Karpas-422 (cell line): ENCODE measurements around the gene ATPAF1. TPM values are rescaled to one million over a fixed set of nuclear protein-coding genes. Genes with fewer than 3 reads are reported as not detected.

Source experiments
- DNase-seq: peaks from one replicate; pipeline ENCODE4 v3.0.0-alpha.2; 2015
- H2AFZ ChIP-seq: fragments of 200-600 bp; sonication (generic); 2 replicates; pipeline ENCODE4 v1.6.1; 2014; ENCODE audit warnings: antibody characterized with exemption, low read length, mixed read lengths
- H3K27ac ChIP-seq: fragments of 200-600 bp; sonication (generic); 2 replicates; pipeline ENCODE4 v1.5.1; 2014; ENCODE audit warnings: mild to moderate bottlenecking, low read length, moderate library complexity
- H3K27me3 ChIP-seq: fragments of 200-600 bp; sonication (generic); 2 replicates; pipeline ENCODE4 v1.6.1; 2014; ENCODE audit warnings: low read length, mixed read lengths
- H3K36me3 ChIP-seq: fragments of 200-600 bp; sonication (generic); 2 replicates; pipeline ENCODE4 v1.6.1; 2014; ENCODE audit warnings: low read length, mixed read lengths; ENCODE audit not compliant: insufficient read depth
- H3K4me1 ChIP-seq: fragments of 200-600 bp; sonication (generic); 2 replicates; pipeline ENCODE4 v1.6.1; 2014; ENCODE audit warnings: mild to moderate bottlenecking, low read length, mixed read lengths
- H3K4me2 ChIP-seq: fragments of 200-600 bp; sonication (generic); 2 replicates; pipeline ENCODE4 v1.6.1; 2014; ENCODE audit warnings: low read length, low read depth, mild to moderate bottlenecking; ENCODE audit not compliant: poor library complexity, severe bottlenecking
- H3K4me3 ChIP-seq: fragments of 200-600 bp; sonication (generic); 2 replicates; pipeline ENCODE4 v1.5.1; 2014; ENCODE audit warnings: mild to moderate bottlenecking, antibody characterized with exemption, low read length, mixed read lengths
- H3K79me2 ChIP-seq: fragments of 200-600 bp; sonication (generic); 2 replicates; pipeline ENCODE4 v1.6.1; 2014; ENCODE audit warnings: mild to moderate bottlenecking, low read length, mixed read lengths
- H3K9ac ChIP-seq: fragments of 200-600 bp; sonication (generic); 2 replicates; pipeline ENCODE4 v1.6.0; 2014; ENCODE audit warnings: low read length
- H3K9me2 ChIP-seq: fragments of 200-600 bp; sonication (generic), shearing (Covaris generic); replicated peaks from 2 replicates; pipeline ENCODE4 v1.6.0; 2014; ENCODE audit warnings: mild to moderate bottlenecking, low read length, moderate library complexity; ENCODE audit not compliant: insufficient read depth
- H3K9me3 ChIP-seq: fragments of 300-700, 200-600 bp; sonication (generic); 2 replicates; pipeline ENCODE4 v1.6.1; 2014; ENCODE audit warnings: low read length, mixed read lengths
- H4K20me1 ChIP-seq: fragments of 200-600 bp; sonication (generic); 2 replicates; pipeline ENCODE4 v1.6.1; 2014; ENCODE audit warnings: mild to moderate bottlenecking, antibody characterized with exemption, low read length, low read depth; ENCODE audit not compliant: insufficient read depth
- total RNA-seq: library from RNA; depleted of rRNA; stranded (reverse); fragments of >200 nt; shearing (Covaris generic); gene quantifications from 2 replicates; pipeline ENCODE4 v1.2.3, GENCODE V29; 2014; ENCODE audit warnings: low replicate concordance

ATPAF1 gene
- total RNA-seq, 1 experiment from 2014 or later = 81.2 TPM

DNA sequence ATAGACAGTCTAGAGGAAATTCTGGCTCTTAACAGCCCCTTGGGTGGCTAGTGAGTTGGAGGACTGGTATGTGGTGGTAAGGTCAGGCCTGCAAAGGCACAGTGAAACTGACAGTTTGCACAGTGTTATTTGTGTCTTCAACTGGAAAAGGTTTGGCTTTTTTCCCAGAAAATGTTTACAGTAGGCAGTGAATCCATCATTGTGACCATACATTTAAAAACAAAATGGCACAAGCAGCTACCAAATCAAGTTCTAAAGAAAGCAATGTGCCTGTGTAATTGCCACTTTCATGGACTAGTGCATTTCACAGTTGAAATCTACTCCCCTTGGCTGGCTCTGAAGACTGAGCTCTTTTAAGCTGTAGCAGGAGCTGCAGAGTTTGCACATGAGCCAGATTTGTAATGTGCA, 24.8 kb downstream of the ATPAF1 start:
- Histone ChIP-seq H3K4me1 (no peaks in the 10 kb centered on the region), H3K27ac (no peak overlapping the region), H3K27me3 (no peaks in the 10 kb centered on the region), H3K9me2 (no peaks in the 10 kb centered on the region), H3K36me3 (peaks cover 5% of the 10 kb centered on the region; the same call in 1 of the 2 replicates), H3K4me3 (no peak overlapping the region), H3K4me2 (no peak overlapping the region), H4K20me1 (no peaks in the 10 kb centered on the region), H3K79me2 (no peaks in the 10 kb centered on the region), H3K9me3 (no peaks in the 10 kb centered on the region), H2AFZ (no peak overlapping the region), H3K9ac (no peak overlapping the region)
- DNase-seq = no peak

DNA sequence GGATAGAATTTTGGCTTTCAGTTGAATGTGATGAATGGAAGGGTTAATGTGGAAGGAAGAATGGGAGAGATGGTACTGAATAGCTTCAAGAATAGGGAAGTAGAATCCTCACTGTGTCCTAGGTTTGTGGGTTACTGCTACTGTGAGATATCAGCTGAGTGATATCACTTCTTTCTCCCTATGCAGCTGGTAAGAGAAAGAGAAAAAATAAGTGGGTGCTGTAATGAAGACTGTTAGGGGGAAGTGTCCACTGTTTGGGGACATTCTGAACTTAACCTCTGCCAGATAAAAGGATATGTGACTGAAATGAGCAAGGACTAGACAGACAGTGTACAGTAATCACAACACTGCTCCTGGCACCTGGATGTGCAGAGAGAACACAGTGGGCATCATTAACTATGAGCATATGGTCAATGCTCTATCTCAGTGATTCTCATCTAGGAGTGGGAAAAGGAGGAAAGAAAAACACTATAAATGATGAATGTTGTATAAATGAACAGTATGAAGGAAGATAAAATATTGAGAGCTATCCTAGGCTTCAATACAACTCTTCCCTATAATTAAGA, 26.0 kb downstream of the ATPAF1 start:
- H3K27ac ChIP-seq = no peak overlapping the region
- H3K4me1 ChIP-seq = no peaks in the 10 kb centered on the region
- H3K9ac ChIP-seq = no peak overlapping the region
- no peak for DNase-seq
- H2AFZ ChIP-seq = no peak overlapping the region
- H3K4me3 ChIP-seq = no peak overlapping the region
- H3K4me2 ChIP-seq = no peak overlapping the region
- H3K27me3 ChIP-seq = no peaks in the 10 kb centered on the region
- H3K9me2 ChIP-seq = no peaks in the 10 kb centered on the region
- H3K79me2 ChIP-seq = no peaks in the 10 kb centered on the region
- H3K36me3 ChIP-seq = no peaks in the 10 kb centered on the region; the same call in 1 of the 2 replicates
- H4K20me1 ChIP-seq = no peaks in the 10 kb centered on the region
- H3K9me3 ChIP-seq = no peaks in the 10 kb centered on the region

DNA sequence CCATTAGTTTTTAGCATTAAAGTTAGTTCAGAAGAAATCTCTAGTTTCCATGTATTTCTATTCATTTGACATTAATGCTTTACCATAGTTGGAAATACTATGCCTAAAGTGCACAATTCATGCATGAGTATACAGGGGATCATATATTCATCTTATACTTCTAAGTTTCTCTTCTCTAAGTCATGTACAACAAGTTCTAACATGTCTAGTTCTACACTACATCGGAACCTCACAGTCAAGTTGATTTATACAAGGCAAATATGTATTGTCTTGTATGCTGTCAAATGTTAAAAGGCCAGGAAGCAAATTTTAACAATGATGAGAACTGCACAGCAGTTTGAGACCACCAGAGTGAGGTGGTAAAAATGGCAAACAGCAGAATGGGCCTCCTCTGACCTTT, 28.6 kb downstream of the ATPAF1 start:
- H3K27ac ChIP-seq = no peak overlapping the region
- H3K27me3 ChIP-seq = no peaks in the 10 kb centered on the region
- H4K20me1 ChIP-seq = no peaks in the 10 kb centered on the region
- H3K36me3 ChIP-seq = 0 out of 2 replicates have a peak, but pooled peaks cover 6% of the 10 kb centered on the region
- no peaks in the 10 kb centered on the region for H3K9me2 ChIP-seq
- no peak overlapping the region for H3K4me2 ChIP-seq
- no peak overlapping the region for H3K9ac ChIP-seq
- H3K4me1 ChIP-seq = no peaks in the 10 kb centered on the region
- H3K4me3 ChIP-seq = no peak overlapping the region
- H3K79me2 ChIP-seq = no peaks in the 10 kb centered on the region
- H3K9me3 ChIP-seq = no peaks in the 10 kb centered on the region
- DNase-seq = no peak
- H2AFZ ChIP-seq = no peak overlapping the region

DNA sequence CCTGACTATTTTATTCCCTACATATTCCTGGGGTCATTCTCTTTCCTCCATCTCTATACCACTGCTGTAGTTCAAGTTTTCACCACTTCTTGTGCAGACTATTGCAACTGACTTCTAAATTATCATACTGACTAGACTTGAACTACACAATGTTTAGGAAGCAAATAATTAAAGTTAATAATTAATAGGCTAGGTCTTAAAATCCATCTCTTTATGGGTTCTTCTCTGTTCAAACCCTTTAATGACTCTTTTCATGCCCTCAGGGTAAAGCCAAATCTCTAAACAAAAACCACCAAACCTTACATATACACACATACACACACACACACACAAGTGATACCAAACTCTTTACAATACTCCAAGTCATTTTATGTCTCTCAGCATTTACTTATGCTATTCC, 29.2 kb downstream of the ATPAF1 start:
- no peaks in the 10 kb centered on the region for H3K9me3 ChIP-seq
- H3K79me2 ChIP-seq = no peaks in the 10 kb centered on the region
- H3K36me3 ChIP-seq = 0 out of 2 replicates have a peak, but pooled peaks cover 6% of the 10 kb centered on the region
- H3K27ac ChIP-seq = no peak overlapping the region
- no peak overlapping the region for H3K4me2 ChIP-seq
- no peaks in the 10 kb centered on the region for H3K27me3 ChIP-seq
- H3K4me3 ChIP-seq = no peak overlapping the region
- no peaks in the 10 kb centered on the region for H3K9me2 ChIP-seq
- no peaks in the 10 kb centered on the region for H4K20me1 ChIP-seq
- no peak overlapping the region for H2AFZ ChIP-seq
- no peaks in the 10 kb centered on the region for H3K4me1 ChIP-seq
- no peak for DNase-seq
- H3K9ac ChIP-seq = no peak overlapping the region

DNA sequence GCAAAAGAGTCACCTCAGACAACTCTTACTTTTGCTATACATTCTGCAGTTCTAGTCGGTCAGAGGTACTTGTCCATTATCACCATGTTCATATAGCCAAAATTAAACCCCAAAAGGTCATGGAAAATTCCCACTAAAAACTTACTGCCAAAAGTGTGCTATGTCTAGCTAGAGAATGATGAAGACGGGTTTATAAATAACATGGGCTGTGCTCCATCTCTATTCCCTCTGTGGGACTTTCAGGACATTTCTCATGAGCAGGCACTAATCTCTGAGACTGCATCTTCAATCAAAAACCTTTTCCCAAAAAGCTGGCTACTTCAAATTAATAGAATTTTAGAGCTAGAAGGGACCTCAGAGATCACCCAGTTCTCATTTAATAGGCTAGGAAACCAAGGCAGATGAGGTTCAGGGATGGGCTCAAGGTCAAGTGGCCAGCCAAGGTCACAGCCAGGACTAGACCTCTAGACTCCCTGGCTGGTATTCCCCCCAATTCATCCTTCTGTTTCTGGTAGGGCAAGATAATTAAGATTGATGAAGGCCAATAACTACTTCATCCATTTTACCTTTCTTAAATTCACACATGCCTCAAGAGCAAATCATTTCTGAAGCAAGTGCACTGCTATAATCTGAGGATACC, 30.6 kb downstream of the ATPAF1 start:
- no peaks in the 10 kb centered on the region for H3K9me3 ChIP-seq
- H2AFZ ChIP-seq = no peak overlapping the region
- no peak overlapping the region for H3K4me2 ChIP-seq
- no peak overlapping the region for H3K27ac ChIP-seq
- 0 out of 2 replicates have a peak, but pooled peaks cover 6% of the 10 kb centered on the region for H3K36me3 ChIP-seq
- DNase-seq = no peak
- no peaks in the 10 kb centered on the region for H4K20me1 ChIP-seq
- H3K9ac ChIP-seq = no peak overlapping the region
- H3K79me2 ChIP-seq = no peaks in the 10 kb centered on the region
- H3K4me1 ChIP-seq = no peaks in the 10 kb centered on the region
- H3K27me3 ChIP-seq = no peaks in the 10 kb centered on the region
- no peaks in the 10 kb centered on the region for H3K9me2 ChIP-seq
- H3K4me3 ChIP-seq = no peak overlapping the region

DNA sequence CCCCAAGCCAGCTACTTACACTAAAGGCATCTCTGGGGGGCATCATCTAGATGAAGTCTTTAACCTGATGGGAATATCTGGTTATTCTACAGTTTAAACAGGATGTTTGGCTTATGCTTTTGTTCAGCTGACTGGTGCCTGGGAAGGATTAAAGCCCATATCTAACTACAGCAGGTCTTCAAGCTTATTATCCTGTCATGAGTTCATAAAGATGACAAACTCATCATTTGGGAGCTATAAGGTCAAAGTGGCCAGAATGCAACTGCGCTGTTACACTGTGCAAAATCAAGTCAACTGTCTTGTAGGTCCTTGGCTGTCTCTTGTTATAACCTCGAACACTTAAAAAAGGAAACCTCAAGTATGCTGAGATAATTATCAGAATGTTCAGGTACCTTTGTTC, 33.0 kb downstream of the ATPAF1 start:
- 0 out of 2 replicates have a peak, but pooled peaks cover 9% of the 10 kb centered on the region for H3K36me3 ChIP-seq
- H3K9me2 ChIP-seq = no peaks in the 10 kb centered on the region

DNA sequence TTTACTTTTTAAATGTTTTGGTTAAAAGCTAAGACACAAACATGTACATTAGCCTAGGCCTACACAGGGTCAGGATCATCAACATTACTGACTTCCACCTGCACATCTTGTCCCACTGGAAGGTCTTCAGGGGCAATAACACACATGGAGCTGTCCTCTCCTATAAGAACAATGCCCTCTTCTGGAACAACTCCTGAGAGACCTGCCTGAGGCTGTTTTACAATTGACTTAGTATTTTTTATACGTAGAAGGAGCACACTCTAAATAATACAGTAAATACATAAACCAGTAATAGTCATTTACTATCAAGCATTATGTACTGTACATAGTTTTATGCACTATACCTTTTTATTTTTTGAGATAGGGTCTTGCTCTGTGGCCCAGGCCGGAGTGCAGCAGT, 37.4 kb downstream of the ATPAF1 start:
- no peak overlapping the region for H3K4me2 ChIP-seq
- no peak overlapping the region for H3K27ac ChIP-seq
- 0 out of 2 replicates have a peak, but pooled peaks cover 9% of the 10 kb centered on the region for H3K36me3 ChIP-seq
- H3K9me2 ChIP-seq = no peaks in the 10 kb centered on the region
- no peaks in the 10 kb centered on the region for H3K79me2 ChIP-seq
- H4K20me1 ChIP-seq = no peaks in the 10 kb centered on the region
- no peak overlapping the region for H3K4me3 ChIP-seq
- H3K9me3 ChIP-seq = no peaks in the 10 kb centered on the region
- no peak for DNase-seq
- no peaks in the 10 kb centered on the region; the same call in 1 of the 2 replicates for H3K4me1 ChIP-seq
- H3K9ac ChIP-seq = no peak overlapping the region
- H3K27me3 ChIP-seq = no peaks in the 10 kb centered on the region
- no peak overlapping the region for H2AFZ ChIP-seq

More for the DNA sequence above, 33.0 kb downstream of the ATPAF1 start:
- H3K4me3 ChIP-seq = no peak overlapping the region
- H3K79me2 ChIP-seq = no peaks in the 10 kb centered on the region
- no peak overlapping the region for H3K4me2 ChIP-seq
- no peaks in the 10 kb centered on the region for H3K27me3 ChIP-seq
- H4K20me1 ChIP-seq = no peaks in the 10 kb centered on the region
- H3K4me1 ChIP-seq = no peaks in the 10 kb centered on the region
- no peak for DNase-seq
- H3K9ac ChIP-seq = no peak overlapping the region
- H3K27ac ChIP-seq = no peak overlapping the region
- H2AFZ ChIP-seq = no peak overlapping the region
- H3K9me3 ChIP-seq = no peaks in the 10 kb centered on the region

DNA sequence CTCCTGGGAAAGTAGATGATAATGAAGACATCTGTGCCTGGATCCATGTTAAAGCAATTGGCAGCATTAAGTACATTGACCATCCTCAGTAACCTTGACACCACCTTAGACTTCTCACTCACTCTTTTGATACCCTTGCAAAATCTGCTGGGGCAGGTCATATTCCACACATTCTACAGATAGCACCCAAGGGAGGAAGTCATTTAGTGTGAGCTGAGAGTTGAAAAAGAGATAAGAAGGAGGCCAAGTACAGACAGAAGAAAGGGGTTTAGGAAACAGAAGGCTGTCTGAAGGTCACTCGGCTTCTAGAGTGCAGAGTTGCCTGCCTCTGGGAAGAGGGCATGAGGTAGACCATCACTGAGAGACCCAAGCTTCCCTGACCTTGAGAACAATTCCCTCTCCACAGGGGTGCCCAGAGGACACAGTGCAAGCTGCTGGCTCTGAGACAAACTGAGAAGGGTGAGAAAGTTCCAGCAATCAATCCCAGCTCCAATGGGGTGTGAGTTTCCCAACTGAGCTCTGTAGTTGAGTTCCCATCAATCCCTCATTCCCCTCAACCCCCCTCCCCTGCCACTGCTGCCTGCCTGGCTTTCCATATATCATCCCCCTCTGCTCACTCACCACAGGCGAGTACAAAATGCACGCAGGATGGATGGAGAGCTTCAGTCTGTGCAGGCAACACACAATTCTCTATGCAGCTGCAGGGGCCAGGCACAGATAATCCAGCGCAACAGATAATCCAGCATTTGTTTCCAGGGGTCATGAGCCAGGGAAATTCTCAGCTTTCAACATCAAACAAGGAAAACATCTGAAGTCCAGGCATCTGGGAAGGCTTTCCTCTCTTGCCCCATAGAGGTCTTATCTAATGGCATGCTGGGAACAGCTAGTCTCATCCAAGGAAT, 44.2 kb downstream of the ATPAF1 start:
- Histone ChIP-seq H4K20me1 (no peaks in the 10 kb centered on the region), H3K9me2 (no peaks in the 10 kb centered on the region), H3K79me2 (no peaks in the 10 kb centered on the region), H3K4me2 (no peak overlapping the region), H2AFZ (no peak overlapping the region), H3K27me3 (no peaks in the 10 kb centered on the region), H3K4me1 (no peaks in the 10 kb centered on the region; the same call in 1 of the 2 replicates), H3K9ac (no peak overlapping the region), H3K36me3 (no peaks in the 10 kb centered on the region), H3K27ac (no peak overlapping the region), H3K9me3 (no peaks in the 10 kb centered on the region), H3K4me3 (no peak overlapping the region)
- DNase-seq = no peak
